HL-60 (cell line): ENCODE data around the gene P2RX5.

Source experiments
- GABPA ChIP-seq: IDR thresholded peaks from 2 replicates; pipeline ENCODE4 v1.6.1; 2012; ENCODE audit warnings: low read depth
- POLR2AphosphoS5 ChIP-seq: IDR thresholded peaks from 2 replicates; pipeline ENCODE4 v1.6.1; 2012; ENCODE audit warnings: low read depth
- SPI1 ChIP-seq: IDR thresholded peaks from 2 replicates; pipeline ENCODE4 v1.6.1; 2012; ENCODE audit warnings: low read depth, mild to moderate bottlenecking, borderline replicate concordance
- TF ChIP-seq, protein P1 (sequence below): IDR thresholded peaks from one replicate; pipeline ENCODE4 v1.5.1; 2011; ENCODE audit warnings: low read length, control low read depth, inconsistent platforms; ENCODE audit not compliant: insufficient read depth
- TF ChIP-seq, protein P2 (sequence below): IDR thresholded peaks from 2 replicates; pipeline ENCODE4 v1.6.1; 2012; ENCODE audit warnings: low read depth; ENCODE audit not compliant: insufficient replicate concordance

DNA sequence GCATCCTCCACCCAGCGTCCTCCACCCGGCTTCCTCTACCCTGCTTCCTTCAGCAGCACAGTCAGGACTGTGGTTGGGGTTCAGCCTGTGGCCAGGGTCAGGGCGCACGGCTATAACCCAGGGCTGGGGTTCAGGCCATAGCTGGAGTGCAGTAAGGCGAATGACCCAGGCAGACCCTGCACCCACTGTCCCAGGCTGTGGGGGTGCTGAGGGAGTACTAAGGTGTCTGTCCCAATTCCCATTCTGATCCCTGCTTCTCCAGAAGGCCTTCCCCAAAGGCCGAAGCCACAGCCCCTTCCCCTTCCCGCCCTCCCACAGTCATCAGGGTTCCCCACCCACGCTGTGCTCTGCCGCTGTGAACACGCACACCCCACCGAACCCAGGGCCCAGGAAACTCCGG, 14.9 kb downstream of the P2RX5 start:
- TF ChIP-seq, protein P1, sequence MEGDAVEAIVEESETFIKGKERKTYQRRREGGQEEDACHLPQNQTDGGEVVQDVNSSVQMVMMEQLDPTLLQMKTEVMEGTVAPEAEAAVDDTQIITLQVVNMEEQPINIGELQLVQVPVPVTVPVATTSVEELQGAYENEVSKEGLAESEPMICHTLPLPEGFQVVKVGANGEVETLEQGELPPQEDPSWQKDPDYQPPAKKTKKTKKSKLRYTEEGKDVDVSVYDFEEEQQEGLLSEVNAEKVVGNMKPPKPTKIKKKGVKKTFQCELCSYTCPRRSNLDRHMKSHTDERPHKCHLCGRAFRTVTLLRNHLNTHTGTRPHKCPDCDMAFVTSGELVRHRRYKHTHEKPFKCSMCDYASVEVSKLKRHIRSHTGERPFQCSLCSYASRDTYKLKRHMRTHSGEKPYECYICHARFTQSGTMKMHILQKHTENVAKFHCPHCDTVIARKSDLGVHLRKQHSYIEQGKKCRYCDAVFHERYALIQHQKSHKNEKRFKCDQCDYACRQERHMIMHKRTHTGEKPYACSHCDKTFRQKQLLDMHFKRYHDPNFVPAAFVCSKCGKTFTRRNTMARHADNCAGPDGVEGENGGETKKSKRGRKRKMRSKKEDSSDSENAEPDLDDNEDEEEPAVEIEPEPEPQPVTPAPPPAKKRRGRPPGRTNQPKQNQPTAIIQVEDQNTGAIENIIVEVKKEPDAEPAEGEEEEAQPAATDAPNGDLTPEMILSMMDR: no peak
- TF ChIP-seq POLR2AphosphoS5 (no peak), GABPA (no peak), SPI1 (no peak)
- TF ChIP-seq, protein P2, sequence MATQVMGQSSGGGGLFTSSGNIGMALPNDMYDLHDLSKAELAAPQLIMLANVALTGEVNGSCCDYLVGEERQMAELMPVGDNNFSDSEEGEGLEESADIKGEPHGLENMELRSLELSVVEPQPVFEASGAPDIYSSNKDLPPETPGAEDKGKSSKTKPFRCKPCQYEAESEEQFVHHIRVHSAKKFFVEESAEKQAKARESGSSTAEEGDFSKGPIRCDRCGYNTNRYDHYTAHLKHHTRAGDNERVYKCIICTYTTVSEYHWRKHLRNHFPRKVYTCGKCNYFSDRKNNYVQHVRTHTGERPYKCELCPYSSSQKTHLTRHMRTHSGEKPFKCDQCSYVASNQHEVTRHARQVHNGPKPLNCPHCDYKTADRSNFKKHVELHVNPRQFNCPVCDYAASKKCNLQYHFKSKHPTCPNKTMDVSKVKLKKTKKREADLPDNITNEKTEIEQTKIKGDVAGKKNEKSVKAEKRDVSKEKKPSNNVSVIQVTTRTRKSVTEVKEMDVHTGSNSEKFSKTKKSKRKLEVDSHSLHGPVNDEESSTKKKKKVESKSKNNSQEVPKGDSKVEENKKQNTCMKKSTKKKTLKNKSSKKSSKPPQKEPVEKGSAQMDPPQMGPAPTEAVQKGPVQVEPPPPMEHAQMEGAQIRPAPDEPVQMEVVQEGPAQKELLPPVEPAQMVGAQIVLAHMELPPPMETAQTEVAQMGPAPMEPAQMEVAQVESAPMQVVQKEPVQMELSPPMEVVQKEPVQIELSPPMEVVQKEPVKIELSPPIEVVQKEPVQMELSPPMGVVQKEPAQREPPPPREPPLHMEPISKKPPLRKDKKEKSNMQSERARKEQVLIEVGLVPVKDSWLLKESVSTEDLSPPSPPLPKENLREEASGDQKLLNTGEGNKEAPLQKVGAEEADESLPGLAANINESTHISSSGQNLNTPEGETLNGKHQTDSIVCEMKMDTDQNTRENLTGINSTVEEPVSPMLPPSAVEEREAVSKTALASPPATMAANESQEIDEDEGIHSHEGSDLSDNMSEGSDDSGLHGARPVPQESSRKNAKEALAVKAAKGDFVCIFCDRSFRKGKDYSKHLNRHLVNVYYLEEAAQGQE: no peak
